ENCODE measurements around the gene WRNIP1.
"Not testable (repeated sequence)": the region's sequence is repeated elsewhere in the genome, so short reads cannot be mapped to it uniquely, and the experiment has no call there.

- TF ChIP-seq POLR2A (IDR thresholded peaks at IDR 0.05); CTCF (IDR thresholded peaks at IDR 0.05); POLR2AphosphoS5 (IDR thresholded peaks at IDR 0.05; ENCODE audit: insufficient read depth in 1 of 2, low read depth in 1 of 2): not testable (repeated sequence)
Measured at GRCh38 chr6:2762868-2763267, 2.3 kb upstream of the WRNIP1 start.
